HCT116 (cell line): Measurements from ENCODE around the gene RNF4. TPM values are rescaled to one million over a fixed set of nuclear protein-coding genes. Genes with fewer than 3 reads are reported as not detected.

Experiments used
- ATAC-seq: fragments of 200-7000 bp; cut with Tn5 transposase; 2 replicates; pipeline ENCODE4 v1.9.1; 2020; ENCODE audit warnings: mild to moderate bottlenecking, moderate library complexity
- BruUV-seq: library from RNA; stranded (reverse); fragments of 400-500 nt; replicated peaks from 2 replicates; lab custom pipeline; 2021; lab: Mats Ljungman, UMichigan
- CTCF ChIA-PET: fragments of 300-600 bp; sonication (Branson Sonifier 250); formaldehyde crosslinking; loops from one replicate; lab custom pipeline; 2021; ENCODE audit warnings: antibody characterized with exemption; lab: Charles Lee
- POLR2A ChIA-PET: fragments of 300-600, 350-600 bp; sonication (Branson Sonifier 250); formaldehyde crosslinking; loops from one replicate; lab custom pipeline; 2021; ENCODE audit warnings: antibody characterized with exemption; lab: Charles Lee
- RAD21 ChIA-PET, 2 experiments: fragments of 300-600 bp; sonication (Branson Sonifier 250); formaldehyde crosslinking; loops; one replicate each; lab custom pipeline; 2023; ENCODE audit warnings: low total read pairs in 2 of 2; ENCODE audit not compliant: uncharacterized antibody in 2 of 2, unreplicated experiment in 2 of 2, low non-redundant PET in 1 of 2; lab: Charles Lee
- DNase-seq: peaks from one replicate; pipeline ENCODE4 v3.0.0-alpha.2; 2010; ENCODE audit warnings: low read depth, low spot score
- H2AFZ ChIP-seq: fragments of 200-600 bp; shearing (Covaris generic), sonication (generic); 2 replicates; pipeline ENCODE4 v1.6.1; 2017; ENCODE audit warnings: low read depth, mixed run types, mixed read lengths, antibody characterized with exemption, low read length; ENCODE audit not compliant: poor library complexity, severe bottlenecking
- H3K27ac ChIP-seq: 2 replicates; pipeline ENCODE4 v1.5.1; 2012; ENCODE audit warnings: low read depth, low read length
- H3K27me3 ChIP-seq: fragments of 200-600 bp; sonication (generic); 2 replicates; pipeline ENCODE4 v1.6.1; 2016; ENCODE audit warnings: mixed run types, low read length, mixed read lengths; ENCODE audit not compliant: insufficient read depth
- H3K36me3 ChIP-seq, 2 experiments: fragments of 200-500 bp in 1 of 2; fragments of 200-600 bp in 1 of 2; sonication (Bioruptor generic) in 1 of 2; sonication (generic) in 1 of 2; 2 replicates each; pipeline versions ENCODE4 v1.5.1 to v1.6.1; 2014 to 2016; ENCODE audit warnings: low read length in 2 of 2, inconsistent platforms in 1 of 2, mixed read lengths in 1 of 2, mixed run types in 1 of 2; ENCODE audit not compliant: insufficient read depth in 2 of 2, control insufficient read depth in 1 of 2
- H3K4me1 ChIP-seq, 2 experiments: fragments of 200-600 bp in 1 of 2; sonication (generic) in 1 of 2; 2 replicates each; pipeline versions ENCODE4 v1.5.1 to v1.6.1; 2012 to 2017; ENCODE audit warnings: low read length in 2 of 2, inconsistent platforms in 1 of 2, mild to moderate bottlenecking in 1 of 2, mixed read lengths in 1 of 2, mixed run types in 1 of 2, moderate library complexity in 1 of 2; ENCODE audit not compliant: insufficient read depth in 2 of 2, control insufficient read depth in 1 of 2
- H3K4me2 ChIP-seq: fragments of 200-600 bp; sonication (generic); 2 replicates; pipeline ENCODE4 v1.6.1; 2017; ENCODE audit warnings: mixed run types, low read length, mixed read lengths
- H3K4me3 ChIP-seq, 2 experiments: fragments of 200-600 bp in 1 of 2; sonication (generic) in 1 of 2; replicated peaks in 1 of 2; 2 replicates each; pipeline ENCODE4 v1.5.1; 2011 to 2016; ENCODE audit warnings: low read length in 2 of 2, control low read depth in 1 of 2, low read depth in 1 of 2, mild to moderate bottlenecking in 1 of 2, mixed read lengths in 1 of 2, mixed run types in 1 of 2
- H3K79me2 ChIP-seq: fragments of 200-600 bp; sonication (generic); 2 replicates; pipeline ENCODE4 v1.6.1; 2017; ENCODE audit warnings: mild to moderate bottlenecking, mixed run types, low read length, moderate library complexity, mixed read lengths; ENCODE audit not compliant: insufficient read depth
- H3K9ac ChIP-seq: fragments of 200-600 bp; sonication (generic); 2 replicates; pipeline ENCODE4 v1.6.1; 2016; ENCODE audit warnings: low read length, mixed read lengths
- H3K9me2 ChIP-seq: fragments of 200-600 bp; sonication (generic), shearing (Covaris generic); 2 replicates; pipeline ENCODE4 v1.6.1; 2017; ENCODE audit warnings: mixed run types, mild to moderate bottlenecking, moderate library complexity; ENCODE audit not compliant: insufficient read depth
- H3K9me3 ChIP-seq, 2 experiments: fragments of 200-500 bp in 1 of 2; fragments of 200-600 bp in 1 of 2; sonication (Bioruptor generic) in 1 of 2; sonication (generic) in 1 of 2; 2 replicates each; pipeline ENCODE4 v1.6.1; 2014 to 2017; ENCODE audit warnings: low read length in 2 of 2, mixed read lengths in 2 of 2, inconsistent platforms in 1 of 2, low read depth in 1 of 2, mild to moderate bottlenecking in 1 of 2, mixed run types in 1 of 2, moderate library complexity in 1 of 2; ENCODE audit not compliant: control insufficient read depth in 1 of 2, insufficient read depth in 1 of 2
- H4K20me1 ChIP-seq: fragments of 200-600 bp; sonication (generic), shearing (Covaris generic); 2 replicates; pipeline ENCODE4 v1.6.1; 2017; ENCODE audit warnings: mixed run types, mild to moderate bottlenecking, moderate library complexity; ENCODE audit not compliant: insufficient read depth
- CBX3 ChIP-seq: IDR thresholded peaks from 2 replicates; pipeline ENCODE4 v1.6.1; 2012; ENCODE audit warnings: low read depth
- CEBPB ChIP-seq: IDR thresholded peaks from 2 replicates; pipeline ENCODE4 v1.6.1; 2012; ENCODE audit warnings: low read depth
- ELF1 ChIP-seq: IDR thresholded peaks from 2 replicates; pipeline ENCODE4 v1.6.1; 2012; ENCODE audit warnings: low read depth, borderline replicate concordance
- EZH2 ChIP-seq: fragments of 200-600 bp; sonication (generic); IDR thresholded peaks from 2 replicates; pipeline ENCODE4 v1.6.1; 2017; ENCODE audit warnings: antibody characterized with exemption, mixed run types
- JUND ChIP-seq: IDR thresholded peaks from 2 replicates; pipeline ENCODE4 v1.6.1; 2012
- POLR2AphosphoS5 ChIP-seq: IDR thresholded peaks from 2 replicates; pipeline ENCODE4 v1.6.1; 2011; ENCODE audit warnings: mild to moderate bottlenecking, low read depth, low read length, moderate library complexity
- REST ChIP-seq: IDR thresholded peaks from 2 replicates; pipeline ENCODE4 v1.6.1; 2012; ENCODE audit warnings: low read depth
- SP1 ChIP-seq: IDR thresholded peaks from 2 replicates; pipeline ENCODE4 v1.6.1; 2012; ENCODE audit warnings: low read depth
- TCF7L2 ChIP-seq: IDR thresholded peaks from 2 replicates; pipeline ENCODE4 v1.7.0; 2011; ENCODE audit warnings: borderline replicate concordance, inconsistent platforms; ENCODE audit not compliant: insufficient read depth, insufficient read length; ENCODE audit errors: extremely low read depth
- YY1 ChIP-seq: IDR thresholded peaks from 2 replicates; pipeline ENCODE4 v1.6.1; 2011; ENCODE audit warnings: low read length, low read depth, moderate library complexity, mild to moderate bottlenecking; ENCODE audit not compliant: insufficient replicate concordance; ENCODE audit errors: extremely low read depth
- ZBTB33 ChIP-seq: IDR thresholded peaks from 2 replicates; pipeline ENCODE4 v1.6.1; 2011; ENCODE audit warnings: mild to moderate bottlenecking, low read length, moderate library complexity; ENCODE audit not compliant: insufficient replicate concordance; ENCODE audit errors: extremely low read depth
- ZFX ChIP-seq: fragments of 450-650 bp; IDR thresholded peaks from 2 replicates; pipeline ENCODE4 v1.6.1; 2017
- intact Hi-C: fragments of 100-400 bp; cut with micrococcal nuclease; formaldehyde crosslinking; loops from 2 replicates; pipeline ENCODE4 v1.10.0; 2022
- total RNA-seq: library from RNA; stranded (reverse); gene quantifications from one replicate; pipeline ENCODE4 v1.2.1, GENCODE V29; 2021; ENCODE audit not compliant: unreplicated experiment

The RNF4 gene
- total RNA-seq, 1 experiment from 2014 or later, result 62.3 TPM

- ATAC-seq (peak; percentile 46), DNase-seq (no peak)
- H3K9me3 ChIP-seq, result no peaks in the 10 kb centered on the region
- ChIA-PET POLR2A (interaction anchor here (0.7 to 1.4 kb wide), 2 partner anchors 21 to 207 kb away, joined by 3 read pairs; partner anchors contain the start of gene MXD4), RAD21 (no interaction called here), CTCF (interaction anchor here (1.7 to 2.0 kb wide), 2 partner anchors 28 to 249 kb away, joined by 5 to 9 read pairs; no protein-coding TSS in a partner anchor)
- peaks cover 3 to 23% of the 10 kb centered on the region in 2 experiments; a peak in 3 of 4 replicates for H3K4me1 ChIP-seq
- no peaks in the 10 kb centered on the region for H3K27me3 ChIP-seq
- no peaks in the 10 kb centered on the region for H3K9me2 ChIP-seq
- intact Hi-C loops, result loop anchor here (5.0 kb wide), 1 partner anchor 68 kb away; the partner anchor contains the start of gene FAM193A
- H3K36me3 ChIP-seq, result peaks cover 7 to 21% of the 10 kb centered on the region in 2 experiments; a peak in 3 of 4 replicates
- H4K20me1 ChIP-seq, result peaks cover 9% of the 10 kb centered on the region; the same call in 1 of the 2 replicates
- no TSS peak for BruUV-seq
- H3K4me3 ChIP-seq, result peak overlapping the region; percentile 80 to 94
- peaks cover 68% of the 10 kb centered on the region for H3K79me2 ChIP-seq
- H3K9ac ChIP-seq, result peak overlapping the region; percentile 99
- peak overlapping the region; percentile 99 for H3K4me2 ChIP-seq
- TF ChIP-seq CEBPB, result no peak
- TF ChIP-seq TCF7L2, result peak; percentile 46
- peak; percentile 92 for TF ChIP-seq ZFX
- H2AFZ ChIP-seq, result no peak overlapping the region
- H3K27ac ChIP-seq, result peak overlapping the region; percentile 92
Observed at GRCh38 chr4:2469192-2469984, 482 bp downstream of the RNF4 start.

DNA sequence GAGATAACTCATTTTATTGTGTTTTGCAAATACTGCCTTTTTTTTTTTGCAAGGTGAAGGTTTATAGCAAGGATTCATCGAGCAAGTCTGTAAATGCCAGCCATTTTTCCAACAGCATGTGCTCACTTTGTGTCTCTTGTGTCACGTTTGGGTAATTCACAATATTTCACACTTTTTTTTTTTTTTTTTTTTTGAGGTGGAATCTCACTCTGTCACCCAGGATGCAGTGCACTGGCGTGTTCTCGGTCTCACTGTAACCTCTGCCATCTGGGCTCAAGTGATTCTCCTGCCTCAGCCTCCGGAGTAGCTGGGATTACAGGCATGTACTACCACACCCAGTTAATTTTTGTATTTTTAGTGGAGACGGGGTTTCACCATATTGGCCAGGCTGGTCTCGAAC, 1.9 kb downstream of the RNF4 start:
- Histone ChIP-seq H3K27ac (no peak overlapping the region), H3K36me3 (peaks cover 7 to 24% of the 10 kb centered on the region in 2 experiments; a peak in 3 of 4 replicates), H3K4me3 (peak overlapping the region; percentile 80 to 94), H3K4me2 (peak overlapping the region; percentile 99), H3K79me2 (peaks cover 82% of the 10 kb centered on the region), H2AFZ (no peak overlapping the region), H3K9me2 (no peaks in the 10 kb centered on the region), H3K4me1 (peaks cover 3 to 23% of the 10 kb centered on the region in 2 experiments; a peak in 3 of 4 replicates), H3K9ac (peak overlapping the region; percentile 99), H3K9me3 (no peaks in the 10 kb centered on the region), H4K20me1 (peaks cover 10% of the 10 kb centered on the region; the same call in 1 of the 2 replicates), H3K27me3 (no peaks in the 10 kb centered on the region)
- no peak for ATAC-seq
- POLR2A ChIA-PET, result no interaction called here
- DNase-seq, result no peak
- intact Hi-C loops, result no loop called here
- no TSS peak for BruUV-seq
- RAD21 ChIA-PET, result no interaction called here
- CTCF ChIA-PET, result no interaction called here
- TF ChIP-seq SP1, result no peak
- TF ChIP-seq ELF1, result no peak
- TF ChIP-seq TCF7L2, result no peak
- TF ChIP-seq CBX3, result no peak
- TF ChIP-seq ZBTB33, result no peak
- TF ChIP-seq REST, result no peak
- no peak for TF ChIP-seq JUND
- TF ChIP-seq ZFX, result no peak
- TF ChIP-seq YY1, result no peak
- no peak for TF ChIP-seq EZH2
- no peak for TF ChIP-seq POLR2AphosphoS5
